ENCODE measurements around the gene SFI1. TPM values are rescaled to one million over a fixed set of nuclear protein-coding genes. Genes with fewer than 3 reads are reported as not detected.

Gene SFI1
- total RNA-seq, 1 donor from 2014 or later: 50.3 TPM

- H3K9me3 Mint-ChIP-seq: no peaks in the 10 kb centered on the region
- TF ChIP-seq CTCF (conservative IDR thresholded peaks at IDR 0.05): no peak
- no peak overlapping the region for H3K4me3 Mint-ChIP-seq
- no peaks in the 10 kb centered on the region for H3K4me1 Mint-ChIP-seq (ENCODE audit: unreplicated experiment)
- no peak for DNase-seq (ENCODE audit: extremely low spot score, unreplicated experiment)
- H3K36me3 Mint-ChIP-seq: peaks cover 4% of the 10 kb centered on the region
- H3K27ac Mint-ChIP-seq: no peak overlapping the region
- H3K27me3 Mint-ChIP-seq: no peaks in the 10 kb centered on the region
These were observed 106.8 kb downstream of the SFI1 start for GRCh38 chr22:31603081-31603525.

DNA sequence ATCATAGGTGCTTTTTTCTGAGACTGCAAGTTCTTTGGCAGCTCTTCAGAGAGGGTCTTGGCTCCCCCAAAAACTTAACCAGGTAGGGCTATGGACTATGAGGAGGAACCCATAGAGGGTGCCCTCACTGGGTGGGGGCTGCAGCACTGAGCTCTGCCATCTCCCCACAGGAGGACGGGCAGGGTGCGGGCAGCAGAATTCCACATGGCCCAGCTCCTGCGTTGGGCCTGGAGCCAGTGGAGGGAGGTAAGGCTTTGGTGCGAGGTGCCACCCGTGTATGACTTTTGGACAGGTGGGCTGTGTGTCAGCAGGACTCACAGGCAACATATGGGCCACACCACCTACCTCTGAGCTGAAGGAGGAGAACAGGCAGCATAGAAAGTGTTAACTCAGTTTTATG, 107.2 kb downstream of the SFI1 start:
- Mint-ChIP-seq H3K4me1 (ENCODE audit: unreplicated experiment) (no peaks in the 10 kb centered on the region), H3K27me3 (no peaks in the 10 kb centered on the region), H3K4me3 (no peak overlapping the region), H3K36me3 (peaks cover 4% of the 10 kb centered on the region), H3K9me3 (no peaks in the 10 kb centered on the region), H3K27ac (no peak overlapping the region)
- TF ChIP-seq CTCF (conservative IDR thresholded peaks at IDR 0.05): no peak
- DNase-seq (ENCODE audit: extremely low spot score, unreplicated experiment): no peak

DNA sequence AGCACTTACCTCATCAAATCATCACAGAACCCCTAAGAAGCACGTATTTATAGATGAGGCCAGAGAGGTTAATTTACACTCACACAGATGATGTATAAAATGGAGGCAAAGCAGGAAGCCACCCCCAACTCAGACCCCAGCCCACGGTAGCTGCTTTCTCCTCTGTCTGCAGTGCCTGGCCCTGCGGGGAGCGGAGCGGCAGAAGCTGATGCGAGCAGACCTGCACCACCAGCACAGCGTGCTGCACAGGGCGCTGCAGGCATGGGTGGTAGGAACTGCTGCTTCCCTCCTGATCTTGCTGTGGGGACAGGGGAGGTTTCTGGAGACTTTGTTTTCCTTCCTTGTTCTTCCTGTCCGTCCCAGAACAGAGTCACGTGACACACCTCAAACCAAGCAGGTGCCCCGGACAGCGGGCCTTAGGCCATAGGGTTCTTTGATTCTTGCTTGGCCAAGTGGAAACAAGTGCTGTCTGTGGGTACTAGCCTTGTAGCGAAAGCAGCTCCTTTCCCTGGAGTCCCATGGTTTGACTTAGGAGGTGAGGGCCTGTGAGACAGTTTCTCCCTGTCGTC, 107.9 kb downstream of the SFI1 start:
- Mint-ChIP-seq H3K27ac (no peak overlapping the region), H3K36me3 (peaks cover 4% of the 10 kb centered on the region), H3K27me3 (no peaks in the 10 kb centered on the region), H3K9me3 (no peaks in the 10 kb centered on the region), H3K4me1 (ENCODE audit: unreplicated experiment) (no peaks in the 10 kb centered on the region), H3K4me3 (no peak overlapping the region)
- no peak for DNase-seq (ENCODE audit: extremely low spot score, unreplicated experiment)
- no peak for TF ChIP-seq CTCF (conservative IDR thresholded peaks at IDR 0.05)

DNA sequence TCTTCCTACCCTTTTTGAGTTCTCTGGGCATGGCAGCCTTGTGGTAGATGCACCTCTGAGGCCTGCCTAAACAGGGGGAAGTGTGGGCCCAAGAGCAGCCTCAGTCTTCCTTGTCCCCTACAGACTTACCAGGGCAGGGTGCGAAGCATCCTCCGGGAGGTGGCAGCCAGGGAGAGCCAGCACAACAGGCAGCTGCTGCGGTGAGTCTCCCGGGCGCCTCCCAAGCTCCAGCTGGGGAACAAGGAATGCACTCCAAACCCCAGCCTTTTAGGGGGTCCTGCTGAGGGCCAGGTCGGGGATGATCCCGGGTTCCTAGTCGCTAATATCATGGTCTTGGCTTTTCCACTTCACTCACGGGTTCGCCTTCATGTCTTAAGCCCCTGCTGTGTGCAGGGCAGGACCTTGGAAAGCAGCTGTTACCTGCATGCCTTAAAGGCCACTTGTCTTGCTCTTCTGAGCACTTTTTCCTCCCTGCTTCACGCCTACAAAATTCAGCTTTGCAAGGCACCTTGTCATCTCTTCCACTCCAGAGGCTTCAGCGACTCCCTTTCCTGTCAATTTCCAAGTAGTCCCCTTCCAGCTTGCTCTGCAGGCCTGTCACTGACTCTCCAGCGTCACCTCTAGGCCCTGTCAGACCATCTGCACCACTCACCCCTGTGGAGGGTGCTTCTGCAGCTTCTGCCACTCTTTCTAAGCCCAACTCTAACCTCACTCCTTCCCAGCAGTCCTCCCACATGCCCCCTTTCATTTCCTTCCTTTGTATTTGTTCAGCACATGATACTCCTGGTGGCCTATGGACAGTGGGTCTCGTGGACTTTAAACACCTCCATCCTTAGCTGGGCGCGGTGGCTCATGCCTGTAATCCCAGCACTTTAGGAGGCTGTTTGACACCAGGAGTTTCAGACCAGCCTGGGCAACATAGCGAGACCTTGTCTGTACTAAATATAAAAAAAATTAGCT, 108.7 kb downstream of the SFI1 start:
- no peaks in the 10 kb centered on the region for H3K9me3 Mint-ChIP-seq
- H3K36me3 Mint-ChIP-seq: peaks cover 4% of the 10 kb centered on the region
- no peak for DNase-seq (ENCODE audit: extremely low spot score, unreplicated experiment)
- no peaks in the 10 kb centered on the region for H3K4me1 Mint-ChIP-seq (ENCODE audit: unreplicated experiment)
- H3K27ac Mint-ChIP-seq: no peak overlapping the region
- no peaks in the 10 kb centered on the region for H3K27me3 Mint-ChIP-seq
- H3K4me3 Mint-ChIP-seq: no peak overlapping the region
- no peak for TF ChIP-seq CTCF (conservative IDR thresholded peaks at IDR 0.05)

DNA sequence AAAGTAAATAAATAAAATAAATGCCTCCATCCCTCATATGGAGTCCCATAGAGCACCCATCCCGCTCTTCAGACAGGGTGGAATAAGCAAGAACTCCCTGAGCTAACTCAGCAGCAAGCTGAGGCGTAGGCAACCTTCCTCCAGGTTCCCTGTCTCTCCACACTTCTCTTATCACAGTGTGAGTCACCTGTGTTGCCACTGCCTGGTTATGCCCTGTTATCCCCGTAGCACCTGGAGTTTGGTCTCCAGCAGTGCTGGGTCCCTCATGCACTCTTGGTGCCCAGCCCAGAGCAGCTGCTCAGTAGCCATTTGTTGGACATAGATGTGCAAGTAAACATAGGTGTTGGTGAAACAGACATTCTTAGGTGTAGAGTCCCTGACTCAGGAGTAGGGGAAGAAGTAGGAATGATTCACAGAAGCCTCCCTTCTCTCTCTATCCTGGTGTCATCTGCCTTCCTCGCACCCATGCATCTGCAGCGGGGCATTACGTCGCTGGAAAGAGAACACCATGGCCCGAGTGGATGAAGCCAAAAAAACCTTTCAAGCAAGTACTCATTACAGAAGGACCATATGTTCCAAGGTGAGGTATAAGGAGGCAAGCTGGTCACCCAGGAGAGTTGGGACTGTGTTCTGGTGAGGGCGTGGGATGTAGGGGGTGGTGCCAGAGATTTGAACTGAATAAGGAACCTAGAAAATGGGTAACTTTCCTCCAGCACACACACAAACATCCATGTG, 109.7 kb downstream of the SFI1 start:
- DNase-seq (ENCODE audit: extremely low spot score, unreplicated experiment): no peak
- no peak overlapping the region for H3K27ac Mint-ChIP-seq
- H3K36me3 Mint-ChIP-seq: peaks cover 4% of the 10 kb centered on the region
- H3K27me3 Mint-ChIP-seq: no peaks in the 10 kb centered on the region
- H3K4me1 Mint-ChIP-seq (ENCODE audit: unreplicated experiment): no peaks in the 10 kb centered on the region
- no peaks in the 10 kb centered on the region for H3K9me3 Mint-ChIP-seq
- TF ChIP-seq CTCF (conservative IDR thresholded peaks at IDR 0.05): no peak
- H3K4me3 Mint-ChIP-seq: no peak overlapping the region
